ENCODE data around the gene ACP4. TPM values are rescaled to one million over a fixed set of nuclear protein-coding genes. Genes with fewer than 3 reads are reported as not detected.
"Not testable (repeated sequence)": the region's sequence is repeated elsewhere in the genome, so short reads cannot be mapped to it uniquely, and the experiment has no call there.

ACP4 gene
- total RNA-seq, 6 experiments from 2014 or later = 0.37 TPM; not detected in 5

- Histone ChIP-seq H3K9me3 (no peaks in the 10 kb centered on the region), H3K4me3 (no peak overlapping the region), H3K27ac (no peak overlapping the region), H3K4me1 (no peaks in the 10 kb centered on the region), H3K27me3 (peaks cover 0 to 5% of the 10 kb centered on the region in 2 donors), H3K36me3 (no peaks in the 10 kb centered on the region)
- no peak for DNase-seq
- 60% methylated on average over 2 of the region's 13 CpGs for WGBS (ENCODE audit: insufficient coverage, low coverage, low lambda C conversion rate, missing lambda C conversion rate)
- ATAC-seq = no peak
- intact Hi-C loops (cut with DNase I) = no loop called here
- no peak for TF ChIP-seq CTCF (IDR thresholded peaks at IDR 0.05)
- no peak for TF ChIP-seq POLR2A (IDR thresholded peaks at IDR 0.05)
Measured at GRCh38 chr19:50770888-50771287, 19.3 kb upstream of the ACP4 start.

GRCh38 chr19:50772476-50772875, 17.7 kb upstream of the ACP4 start:
- Histone ChIP-seq H3K4me1 (no peaks in the 10 kb centered on the region), H3K9me3 (no peaks in the 10 kb centered on the region), H3K36me3 (no peaks in the 10 kb centered on the region), H3K27me3 (peaks cover 0 to 13% of the 10 kb centered on the region in 2 donors), H3K4me3 (no peak overlapping the region), H3K27ac (no peak overlapping the region)
- ATAC-seq (no peak), DNase-seq (no peak)
- intact Hi-C loops (cut with DNase I) = no loop called here
- WGBS (ENCODE audit: insufficient coverage, low coverage, low lambda C conversion rate, missing lambda C conversion rate) = 39% methylated on average over 2 of the region's 2 CpGs
- no peak for TF ChIP-seq POLR2A (IDR thresholded peaks at IDR 0.05)
- no peak for TF ChIP-seq CTCF (IDR thresholded peaks at IDR 0.05)

- H3K4me1 ChIP-seq; H3K9me3 ChIP-seq; DNase-seq; H3K36me3 ChIP-seq; H3K27ac ChIP-seq; H3K4me3 ChIP-seq; ATAC-seq; intact Hi-C loops (cut with DNase I): not testable (repeated sequence)
- H3K27me3 ChIP-seq = peaks cover 0 to 13% of the 10 kb centered on the region in 2 donors
- 63% methylated on average over 3 of the region's 3 CpGs for WGBS (ENCODE audit: insufficient coverage, low coverage, low lambda C conversion rate, missing lambda C conversion rate)
Measured at GRCh38 chr19:50772912-50773311, 17.3 kb upstream of the ACP4 start.

GRCh38 chr19:50773454-50773853, 16.8 kb upstream of the ACP4 start:
- H3K27me3 ChIP-seq = peaks cover 0 to 14% of the 10 kb centered on the region in 2 donors
- H3K4me3 ChIP-seq = not testable (repeated sequence)
- WGBS (ENCODE audit: insufficient coverage, low coverage, low lambda C conversion rate, missing lambda C conversion rate) = 45% methylated on average over 4 of the region's 7 CpGs

GRCh38 chr19:50776131-50776530, 14.1 kb upstream of the ACP4 start:
- Histone ChIP-seq H3K27me3 (peaks cover 0 to 23% of the 10 kb centered on the region in 2 donors), H3K27ac (no peak overlapping the region), H3K9me3 (no peaks in the 10 kb centered on the region), H3K4me1 (no peaks in the 10 kb centered on the region), H3K36me3 (no peaks in the 10 kb centered on the region), H3K4me3 (no peak overlapping the region)
- no peak for DNase-seq
- no peak for ATAC-seq
- 68% methylated on average over 4 of the region's 5 CpGs for WGBS (ENCODE audit: insufficient coverage, low coverage, low lambda C conversion rate, missing lambda C conversion rate)
- TF ChIP-seq CTCF (IDR thresholded peaks at IDR 0.05) (no peak), POLR2A (IDR thresholded peaks at IDR 0.05) (no peak)
- intact Hi-C loops (cut with DNase I) = no loop called here

More at GRCh38 chr19:50773454-50773853, 16.8 kb upstream of the ACP4 start:
- H3K36me3 ChIP-seq; H3K27ac ChIP-seq; ATAC-seq; H3K4me1 ChIP-seq; H3K9me3 ChIP-seq; DNase-seq; intact Hi-C loops (cut with DNase I): not testable (repeated sequence)

- H3K4me3 ChIP-seq = no peak overlapping the region
- H3K36me3 ChIP-seq = no peaks in the 10 kb centered on the region
- TF ChIP-seq CTCF (IDR thresholded peaks at IDR 0.05) (no peak), POLR2A (IDR thresholded peaks at IDR 0.05) (no peak)
- ATAC-seq = no peak
- DNase-seq = no peak
- WGBS (ENCODE audit: insufficient coverage, low coverage, low lambda C conversion rate, missing lambda C conversion rate) = 27% methylated on average over 4 of the region's 4 CpGs
- peaks cover 0 to 23% of the 10 kb centered on the region in 2 donors for H3K27me3 ChIP-seq
- H3K27ac ChIP-seq = no peak overlapping the region
- no peaks in the 10 kb centered on the region for H3K4me1 ChIP-seq
- H3K9me3 ChIP-seq = no peaks in the 10 kb centered on the region
- intact Hi-C loops (cut with DNase I) = no loop called here
Measured at GRCh38 chr19:50777261-50777660, 13.0 kb upstream of the ACP4 start.
